K562 (cell line): ENCODE results near the gene ARHGAP26. TPM values are rescaled to one million over a fixed set of nuclear protein-coding genes. Genes with fewer than 3 reads are reported as not detected.

Experiments
- ARID2 ChIP-seq: fragments of 450-650 bp; IDR thresholded peaks from 2 replicates; pipeline ENCODE4 v1.6.1; 2017; ENCODE audit warnings: antibody characterized with exemption, mild to moderate bottlenecking
- GTF2F1 ChIP-seq: IDR thresholded peaks from 2 replicates; pipeline ENCODE4 v1.6.1; 2011; ENCODE audit warnings: low read depth, low read length, improper control_type of control experiment
- HMG20A ChIP-seq: fragments of 450-650 bp; formaldehyde crosslinking; conservative IDR thresholded peaks from 2 replicates; pipeline ENCODE4 v1.4.0; 2020; ENCODE audit warnings: mild to moderate bottlenecking, mixed read lengths
- IFI16 ChIP-seq: fragments of 250-450 bp; sonication (Bioruptor Pico); IDR thresholded peaks from 2 replicates; pipeline ENCODE4 v2.1.2; 2022; ENCODE audit warnings: mild to moderate bottlenecking, inconsistent platforms
- JUNB ChIP-seq: fragments of 450-650 bp; formaldehyde crosslinking; conservative IDR thresholded peaks from 2 replicates; pipeline ENCODE4 v1.4.0; 2020; ENCODE audit warnings: mild to moderate bottlenecking
- KAT7 ChIP-seq: sonication (generic); formaldehyde crosslinking; IDR thresholded peaks from 2 replicates; pipeline ENCODE4 v1.8.0; 2022; ENCODE audit warnings: missing genetic modification reagents, mild to moderate bottlenecking, borderline replicate concordance
- MTF1 ChIP-seq: fragments of 250-450 bp; sonication (Bioruptor Pico); IDR thresholded peaks from 2 replicates; pipeline ENCODE4 v1.9.0; 2021; ENCODE audit warnings: moderate library complexity, mild to moderate bottlenecking, inconsistent platforms, borderline replicate concordance
- NONO ChIP-seq, 2 experiments: fragments of 200-400 bp in 1 of 2; fragments of 450-650 bp in 1 of 2; formaldehyde crosslinking in 1 of 2; IDR thresholded peaks; 2 replicates each; pipeline ENCODE4 v1.6.1; 2017; ENCODE audit warnings: low read depth in 2 of 2, mild to moderate bottlenecking in 2 of 2, moderate library complexity in 2 of 2, low read length in 1 of 2
- SRSF9 ChIP-seq: fragments of 200-400 bp; formaldehyde crosslinking; IDR thresholded peaks from 2 replicates; pipeline ENCODE4 v1.6.1; 2017; ENCODE audit warnings: low read depth, low read length, borderline replicate concordance
- TAL1 ChIP-seq: fragments of 450-650 bp; IDR thresholded peaks from 2 replicates; pipeline ENCODE4 v1.6.1; 2016; ENCODE audit warnings: mild to moderate bottlenecking
- TBL1XR1 ChIP-seq, 2 experiments: IDR thresholded peaks; 2 replicates each; pipeline ENCODE4 v1.6.1; 2012; ENCODE audit warnings: improper control_type of control experiment in 2 of 2, low read length in 2 of 2, mild to moderate bottlenecking in 1 of 2
- THRAP3 ChIP-seq: fragments of 450-650 bp; IDR thresholded peaks from 2 replicates; pipeline ENCODE4 v1.6.1; 2016; ENCODE audit warnings: mild to moderate bottlenecking, inconsistent platforms, borderline replicate concordance
- TOE1 ChIP-seq, 2 experiments: fragments of 450-650 bp in 1 of 2; sonication (generic) in 1 of 2; formaldehyde crosslinking in 1 of 2; IDR thresholded peaks; 2 replicates each; pipeline versions ENCODE4 v1.7.1 to v1.8.0; 2016 to 2022; ENCODE audit warnings: borderline replicate concordance in 2 of 2, mild to moderate bottlenecking in 2 of 2, antibody characterized with exemption in 1 of 2, inconsistent platforms in 1 of 2, low read depth in 1 of 2, missing genetic modification reagents in 1 of 2, moderate library complexity in 1 of 2
- XRCC4 ChIP-seq: IDR thresholded peaks from one replicate; pipeline ENCODE4 v1.6.1; 2011; ENCODE audit not compliant: insufficient read depth, insufficient read length; ENCODE audit errors: extremely low read depth
- YY1 ChIP-seq, 3 experiments: IDR thresholded peaks; 2 replicates each; pipeline ENCODE4 v1.6.1; 2011; ENCODE audit warnings: low read length in 2 of 3, mild to moderate bottlenecking in 2 of 3, moderate library complexity in 2 of 3, borderline replicate concordance in 1 of 3, control low read depth in 1 of 3, low read depth in 1 of 3; ENCODE audit not compliant: insufficient read depth in 3 of 3, insufficient replicate concordance in 2 of 3, control insufficient read depth in 1 of 3, insufficient read length in 1 of 3; ENCODE audit errors: extremely low read depth in 1 of 3
- ZHX1 ChIP-seq: fragments of 150-350 bp; conservative IDR thresholded peaks from 2 replicates; pipeline ENCODE4 v1.6.1; 2014; ENCODE audit warnings: low read length
- ZNF134 ChIP-seq: fragments of 250-450 bp; sonication (Bioruptor Pico); conservative IDR thresholded peaks from 2 replicates; pipeline ENCODE4 v1.4.0; 2020
- ZNF146 ChIP-seq: IDR thresholded peaks from one replicate; pipeline ENCODE4 v1.6.1; 2018; ENCODE audit warnings: missing compliant biosample characterization; ENCODE audit not compliant: unreplicated experiment
- ZNF232 ChIP-seq: sonication (generic); formaldehyde crosslinking; IDR thresholded peaks from 2 replicates; pipeline ENCODE4 v1.8.0; 2022; ENCODE audit warnings: mild to moderate bottlenecking, missing genetic modification reagents
- ZNF274 ChIP-seq: IDR thresholded peaks from 2 replicates; pipeline ENCODE4 v1.6.1; 2011; ENCODE audit warnings: low read depth, mild to moderate bottlenecking, low read length, moderate library complexity, borderline replicate concordance
- ZNF583 ChIP-seq: fragments of 250-450 bp; sonication (Bioruptor Pico); IDR thresholded peaks from 2 replicates; pipeline ENCODE4 v1.4.0; 2020
- ZNF668 ChIP-seq: fragments of 250-450 bp; sonication (Bioruptor Pico); IDR thresholded peaks from 2 replicates; pipeline ENCODE4 v1.8.0; 2022; ENCODE audit warnings: mild to moderate bottlenecking, inconsistent platforms
- ZNF75A ChIP-seq: fragments of 450-650 bp; formaldehyde crosslinking; IDR thresholded peaks from 2 replicates; pipeline ENCODE4 v1.4.0; 2020; ENCODE audit warnings: mild to moderate bottlenecking
- ZNF778 ChIP-seq: fragments of 450-650 bp; formaldehyde crosslinking; IDR thresholded peaks from 2 replicates; pipeline ENCODE4 v1.4.0; 2020; ENCODE audit warnings: mild to moderate bottlenecking, moderate library complexity
- polyA plus RNA-seq, 8 experiments: library from polyadenylated mRNA; depleted of rRNA in 4 of 8; stranded (reverse) in 5 of 8; unstranded in 3 of 8; fragments of >200 nt; fragmentation: Nextera tagmentation in 2 of 8; fragmentation: Illumina TruSeq in 1 of 8; extraction: Ambion mirVana in 2 of 8; extraction: Trizol in 1 of 8; gene quantifications; 2 replicates each; pipeline versions ENCODE4 v1.2.1 to v1.2.3, GENCODE V29; 2011 to 2014; ENCODE audit warnings: inconsistent platforms in 1 of 8, missing spikeins in 1 of 8
- total RNA-seq, 7 experiments: library from RNA; depleted of rRNA in 6 of 7; stranded (reverse); fragments of >200 nt in 6 of 7; fragmentation: Illumina TruSeq in 2 of 7; extraction: Trizol in 2 of 7; gene quantifications; 2 replicates each; pipeline versions ENCODE4 v1.2.1 to v1.2.3, GENCODE V29; 2011 to 2021; ENCODE audit warnings: low replicate concordance in 1 of 7

The ARHGAP26 gene
- total and polyA plus RNA-seq, 9 of the 15 experiments (the other 6 are each of a cell fraction or from before 2014, with no cell fraction given): 0.13 to 1.1 (median 0.55) TPM

- TF ChIP-seq TOE1 (IDR thresholded peaks at IDR 0.05; ENCODE audit: borderline replicate concordance) (no peak), TOE1 (CRISPR knock-in tag; IDR thresholded peaks at IDR 0.05; ENCODE audit: borderline replicate concordance, low read depth) (no peak), IFI16 (CRISPR knock-in tag) (0 out of 2 replicates have a peak, but pooled peaks have one; percentile 35), KAT7 (no peak), ZNF134 (CRISPR knock-in tag) (no peak), TBL1XR1 (IDR thresholded peaks at IDR 0.05; ENCODE audit: low read length in 2 of 2) (no peak), ZNF583 (peak; percentile 67; the same call in 1 of the 2 replicates), NONO (IDR thresholded peaks at IDR 0.05; ENCODE audit: low read depth in 2 of 2, low read length in 1 of 2) (no peak), ZNF232 (CRISPR knock-in tag) (no peak), THRAP3 (no peak), XRCC4 (no peak), YY1 (IDR thresholded peaks at IDR 0.05; ENCODE audit: borderline replicate concordance in 1 of 3, control insufficient read depth in 1 of 3, extremely low read depth in 1 of 3, insufficient read depth in 3 of 3, insufficient read length in 1 of 3, insufficient replicate concordance in 2 of 3, low read depth in 1 of 3, low read length in 2 of 3) (peak in 1 of 3 experiments; percentile 52), ZNF146 (CRISPR knock-in tag) (no peak), ZNF668 (CRISPR knock-in tag) (no peak), MTF1 (CRISPR knock-in tag) (no peak), ARID2 (no peak), JUNB (CRISPR knock-in tag) (no peak), ZNF75A (CRISPR knock-in tag) (peak; percentile 9; the same call in 1 of the 2 replicates), HMG20A (CRISPR knock-in tag) (no peak), ZNF274 (no peak), ZNF778 (CRISPR knock-in tag) (no peak), SRSF9 (no peak), TAL1 (0 out of 2 replicates have a peak, but pooled peaks have one; percentile 10), ZHX1 (no peak), GTF2F1 (no peak)
These were observed 452.4 kb downstream of the ARHGAP26 start (continued) for GRCh38 chr5:143222287-143223231.
